IPS-11a (cell line): ENCODE results near the gene VPS52.

Source experiments
- H3K4me3 ChIP-seq: one replicate; pipeline ENCODE4 v1.5.1; 2013; ENCODE audit warnings: low read depth, low read length, control low read depth

Gene VPS52

GRCh38 chr6:33305052-33305451 lies 33.4 kb upstream of the VPS52 start:
- H3K4me3 ChIP-seq: no peak overlapping the region

- H3K4me3 ChIP-seq: no peak overlapping the region
These were observed 32.5 kb upstream of the VPS52 start for GRCh38 chr6:33304216-33304615.

GRCh38 chr6:33301877-33302276 lies 30.2 kb upstream of the VPS52 start:
- no peak overlapping the region for H3K4me3 ChIP-seq

GRCh38 chr6:33299237-33299944 lies 27.7 kb upstream of the VPS52 start:
- peak overlapping the region; percentile 94 for H3K4me3 ChIP-seq

- peak within 1 kb of the TSS; percentile 94 for H3K4me3 ChIP-seq
These were observed 27.1 kb upstream of the VPS52 start, which contains the start of gene RGL2 for GRCh38 chr6:33298773-33299236. TSS of gene RGL2 (minus strand) at chr6:33298942. CDS start at chr6:33298610, 332 bp downstream.

- peak overlapping the region; percentile 94 for H3K4me3 ChIP-seq
These were observed 26.5 kb upstream of the VPS52 start for GRCh38 chr6:33297956-33298772.

- peak overlapping the region; percentile 55 for H3K4me3 ChIP-seq
These were observed 25.8 kb upstream of the VPS52 start for GRCh38 chr6:33297406-33297955.

GRCh38 chr6:33296797-33297405 lies 25.2 kb upstream of the VPS52 start:
- H3K4me3 ChIP-seq: peak overlapping the region; percentile 55

GRCh38 chr6:33295621-33296369 lies 24.1 kb upstream of the VPS52 start:
- no peak overlapping the region for H3K4me3 ChIP-seq

- H3K4me3 ChIP-seq: no peak overlapping the region
These were observed 22.6 kb upstream of the VPS52 start for GRCh38 chr6:33294086-33294823.

- no peak overlapping the region for H3K4me3 ChIP-seq
These were observed 21.5 kb upstream of the VPS52 start for GRCh38 chr6:33292996-33293682.

- peak overlapping the region; percentile 96 for H3K4me3 ChIP-seq
These were observed 18.8 kb upstream of the VPS52 start for GRCh38 chr6:33290459-33290858.

GRCh38 chr6:33289784-33290315 lies 18.2 kb upstream of the VPS52 start:
- peak overlapping the region; percentile 96 for H3K4me3 ChIP-seq

- H3K4me3 ChIP-seq: peak within 1 kb of the TSS; percentile 96
These were observed 17.5 kb upstream of the VPS52 start, which contains the start of the genes PFDN6 and WDR46 for GRCh38 chr6:33288921-33289783. TSS of gene PFDN6 (plus strand) at chr6:33289601. CDS start at chr6:33289857, 256 bp downstream. TSS of gene WDR46 (minus strand) at chr6:33289239. CDS start at chr6:33289170, 69 bp downstream.

GRCh38 chr6:33288141-33288920 lies 16.7 kb upstream of the VPS52 start:
- H3K4me3 ChIP-seq: peak overlapping the region; percentile 96

- H3K4me3 ChIP-seq: no peak overlapping the region
These were observed 15.6 kb upstream of the VPS52 start for GRCh38 chr6:33286946-33287914.
